ENCODE results near the gene DDX56. TPM values are rescaled to one million over a fixed set of nuclear protein-coding genes. Genes with fewer than 3 reads are reported as not detected.

Gene DDX56
- total RNA-seq (2016; rRNA removed; fragmentation: Illumina TruSeq; extraction: Trizol) (105 and 120 TPM in 2 replicates), polyA plus RNA-seq (2011; rRNA removed) (82.6 and 106 TPM in 2 replicates), polyA minus RNA-seq (2011; rRNA and poly(A)+ RNA removed; ENCODE audit: low replicate concordance) (168 and 202 TPM in 2 replicates), Bru-seq, nascent RNA (percentile 91 among the genes with signal in this experiment), BruChase-seq, experiment 1, labeled RNA remaining after a 6-hour chase (percentile 94 among the genes with signal in this experiment), BruChase-seq, experiment 2, labeled RNA remaining after a 2-hour chase (percentile 94 among the genes with signal in this experiment)
- 15.2 and 16.6 TPM in 2 replicates for total RNA-seq (2016; cell fraction: cytosol; rRNA removed; fragmentation: Illumina TruSeq; extraction: Trizol; ENCODE audit: low read depth)
- total RNA-seq (2016; cell fraction: insoluble cytoplasmic fraction; rRNA removed; fragmentation: Illumina TruSeq; extraction: Trizol): 109 and 123 TPM in 2 replicates
- 29.3 and 30.6 TPM in 2 replicates for total RNA-seq (2016; cell fraction: membrane; rRNA removed; fragmentation: Illumina TruSeq; extraction: Trizol)
- total RNA-seq (2016; cell fraction: nucleus; rRNA removed; fragmentation: Illumina TruSeq; extraction: Trizol): 97.6 and 120 TPM in 2 replicates
- 53.6 and 58.7 TPM in 2 replicates for polyA plus RNA-seq (2011; cell fraction: cytosol; rRNA removed)
- 231 and 242 TPM in 2 replicates for polyA plus RNA-seq (2011; cell fraction: nucleus; rRNA removed)
- polyA plus RNA-seq (2012): 45.8 and 68.4 TPM in 2 replicates
- 11.3 and 12.0 TPM in 2 replicates for polyA plus RNA-seq (2016; cell fraction: cytosol; fragmentation: Illumina TruSeq; extraction: Trizol; ENCODE audit: low read depth)
- polyA plus RNA-seq (2016; cell fraction: insoluble cytoplasmic fraction; fragmentation: Illumina TruSeq; extraction: Trizol; ENCODE audit: low read depth): 83.4 and 100 TPM in 2 replicates
- 18.2 and 23.9 TPM in 2 replicates for polyA plus RNA-seq (2016; cell fraction: membrane; fragmentation: Illumina TruSeq; extraction: Trizol; ENCODE audit: low read depth)
- 214 and 219 TPM in 2 replicates for polyA plus RNA-seq (2016; cell fraction: nucleus; fragmentation: Illumina TruSeq; extraction: Trizol; ENCODE audit: insufficient read depth, low read depth)
- 27.9 and 30.7 TPM in 2 replicates for polyA minus RNA-seq (2011; cell fraction: cytosol; rRNA and poly(A)+ RNA removed)
- polyA minus RNA-seq (2011; cell fraction: nucleus; rRNA and poly(A)+ RNA removed): 96.8 and 111 TPM in 2 replicates
- long read RNA-seq, experiment 1, transcript DDX56-201 (14 exons, 2,336 nt): major isoform, 85 of 114 reads
- long read RNA-seq, experiment 1, transcript DDX56-212 (13 exons, 1,781 nt): minor isoform, 6 of 114 reads
- long read RNA-seq, experiment 1, partial matches to known transcripts: 8 of 114 reads
- long read RNA-seq, experiment 1, other reads (novel, unspliced or antisense): 14 of 114 reads
- long read RNA-seq, experiment 2, transcript DDX56-201 (14 exons, 2,336 nt): major isoform, 86 of 145 reads
- long read RNA-seq, experiment 2, transcript DDX56-212 (13 exons, 1,781 nt): minor isoform, 13 of 145 reads
- long read RNA-seq, experiment 2, partial matches to known transcripts: 22 of 145 reads
- long read RNA-seq, experiment 2, other reads (novel, unspliced or antisense): 22 of 145 reads

GRCh38 chr7:44573464-44574286, at the start of gene DDX56:
TSS of gene DDX56 (minus strand) at chr7:44573908. CDS start at chr7:44573895, 13 bp downstream.
- peaks cover 24 to 50% of the 10 kb centered on the region in 2 experiments for H3K36me3 ChIP-seq (replicated peaks in 1 of 2; ENCODE audit: control insufficient read depth in 1 of 2, insufficient read depth in 2 of 2, low read length in 2 of 2)
- in situ Hi-C loops (cut with HindIII; ENCODE audit: extremely low pct_ligation_motif_present, low pct_unique_long_range_greater_than_20kb): no loop called here
- BruUV-seq (replicated peaks): no TSS peak
- TF ChIP-seq MZF1 (CRISPR knock-in tag; IDR thresholded peaks at IDR 0.05; ENCODE audit: borderline replicate concordance) (no peak), PLSCR1 (CRISPR knock-in tag; IDR thresholded peaks at IDR 0.05; ENCODE audit: borderline replicate concordance) (no peak), TCF7L2 (IDR thresholded peaks at IDR 0.05; ENCODE audit: low read depth, low read length) (no peak), ZNF225 (CRISPR knock-in tag; IDR thresholded peaks at IDR 0.05) (peak; percentile 95; the same call in 1 of the 2 replicates), ZNF746 (CRISPR knock-in tag; IDR thresholded peaks at IDR 0.05) (peak; percentile 89), ZNF567 (CRISPR knock-in tag; IDR thresholded peaks at IDR 0.05; ENCODE audit: borderline replicate concordance) (0 out of 2 replicates have a peak, but pooled peaks have one; percentile 50), ZNF740 (CRISPR knock-in tag; IDR thresholded peaks at IDR 0.05) (0 out of 2 replicates have a peak, but pooled peaks have one; percentile 68)

More at GRCh38 chr7:44573464-44574286, at the start of gene DDX56:
- WGBS (ENCODE audit: low lambda C conversion rate): 3% methylated on average over 28 of the region's 74 CpGs
- ChIA-PET CTCF (ENCODE audit: low intra/inter-chr PET ratio, low total read pairs) (no interaction called here), POLR2A (interaction anchor here (0.6 to 2.8 kb wide), 29 partner anchors 9 to 538 kb away, joined by 3 to 45 read pairs (median 4); partner anchors contain the start of genes NPC1L1, NUDCD3, OGDH and POLD2)
- FAIRE-seq (peak; percentile 97), ATAC-seq (peak; percentile 97), DNase-seq (ENCODE audit: low spot score) (peak; percentile 96)
- intact Hi-C loops (cut with micrococcal nuclease; ENCODE audit: unreplicated experiment): loop anchor here (5.0 kb wide), 1 partner anchor 81 kb away; the partner anchor contains the start of gene NUDCD3
- Histone ChIP-seq H2AFZ (ENCODE audit: low read length) (no peak within 1 kb of the TSS), H3K4me2 (ENCODE audit: low read depth, low read length) (peak within 1 kb of the TSS; percentile 99), H3K27ac (ENCODE audit: extremely low read length, insufficient read depth, low read length) (peak within 1 kb of the TSS; percentile 83), H3K27me3 (ENCODE audit: control insufficient read depth in 1 of 2, insufficient read depth in 2 of 2, low read length in 2 of 2) (no peaks in the 10 kb centered on the region; a peak in 1 of 5 replicates), H3K9me3 (ENCODE audit: low read length) (no peaks in the 10 kb centered on the region), H3K4me1 (ENCODE audit: insufficient read depth, low read length) (peaks cover 39% of the 10 kb centered on the region), H3K4me3 (replicated peaks in 1 of 3; ENCODE audit: insufficient read depth in 1 of 3, low read depth in 2 of 3, low read length in 3 of 3) (peak within 1 kb of the TSS; percentile 77 to 91 (median 83)), H4K20me1 (ENCODE audit: insufficient read depth, low read length) (no peaks in the 10 kb centered on the region), H3K79me2 (ENCODE audit: insufficient read depth, low read length) (peaks cover 33% of the 10 kb centered on the region), H3K9ac (ENCODE audit: insufficient read depth, low read depth, low read length) (peak within 1 kb of the TSS; percentile 93)

Measured in HepG2 (cell line).